Epithelial cell of prostate (primary cell): Measurements from ENCODE around the gene UPF2.
A peak's percentile ranks its signal among the peaks of the same experiment; 100 is the strongest.

Source experiments
- DNase-seq: peaks from one replicate; pipeline ENCODE4 v3.0.0-alpha.2; 2011; ENCODE audit warnings: low read depth, low spot score
- H3K27ac ChIP-seq: fragments of 450-650 bp; 2 replicates; pipeline ENCODE4 v1.5.1; 2017; ENCODE audit warnings: mild to moderate bottlenecking

UPF2 gene

DNA sequence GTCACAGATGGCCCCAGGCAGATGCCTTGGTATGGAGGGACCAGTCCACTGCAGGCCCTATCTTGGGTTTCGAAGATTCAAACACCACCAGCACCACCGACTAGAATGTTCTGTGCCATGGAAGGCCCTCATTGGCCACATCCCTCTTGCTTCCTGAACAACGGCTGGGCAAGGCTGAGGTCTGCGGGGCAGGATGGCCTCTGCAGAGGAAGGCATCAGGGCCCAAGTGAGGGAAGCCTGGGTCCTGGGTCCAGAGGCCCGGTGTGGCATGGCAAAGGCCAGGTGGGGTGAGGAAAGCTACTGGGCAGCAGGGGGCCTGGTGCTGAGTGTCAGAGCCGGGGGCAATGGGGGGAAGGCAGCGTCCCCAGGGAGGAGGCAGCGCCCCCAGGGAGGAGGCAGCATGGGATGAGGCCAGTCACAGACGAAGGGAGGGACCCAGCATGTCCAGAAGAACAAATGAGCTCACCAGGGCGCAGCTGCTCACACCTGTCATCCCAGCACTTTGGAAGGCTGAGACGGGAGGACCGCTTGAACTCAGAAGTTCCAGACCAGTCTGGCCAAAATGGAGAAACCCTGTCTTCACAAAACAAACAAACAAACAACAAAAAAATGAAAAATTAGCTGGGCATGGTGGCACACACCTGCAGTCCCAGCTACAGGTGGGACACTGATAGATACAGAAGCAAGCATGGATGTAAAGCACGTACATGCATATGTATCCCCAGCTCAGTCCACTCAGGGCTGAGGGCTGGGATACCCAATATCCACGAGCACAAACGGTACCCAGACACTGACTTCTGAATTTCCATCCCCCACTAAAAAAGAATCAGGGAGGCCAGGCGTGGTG lies 155.0 kb downstream of the UPF2 start:
- no peak for DNase-seq
- peak overlapping the region; percentile 100 for H3K27ac ChIP-seq

- peak; percentile 24 for DNase-seq
These were observed 155.8 kb downstream of the UPF2 start for GRCh38 chr10:11886851-11887250.

DNA sequence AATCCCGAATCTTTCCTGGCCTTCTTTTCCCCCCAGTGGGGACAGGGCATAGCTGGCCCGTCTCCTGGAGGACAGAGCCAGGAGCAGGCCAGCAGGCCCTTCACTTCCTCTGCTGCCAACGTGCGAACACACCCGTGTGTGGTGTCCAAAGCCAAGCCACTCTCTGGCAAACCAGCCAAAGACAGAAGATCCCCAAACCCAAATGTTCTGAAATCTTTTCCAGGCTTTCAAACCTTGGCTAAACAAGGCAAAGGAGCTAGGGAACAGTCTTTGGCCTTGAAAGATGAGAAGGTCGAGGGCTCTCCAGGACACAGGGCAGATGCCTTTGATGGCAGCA lies 156.5 kb downstream of the UPF2 start:
- peak overlapping the region; percentile 100 for H3K27ac ChIP-seq
- DNase-seq, result no peak

More at GRCh38 chr10:11886851-11887250, 155.8 kb downstream of the UPF2 start:
- peak overlapping the region; percentile 100 for H3K27ac ChIP-seq

GRCh38 chr10:11885437-11886137 lies 157.0 kb downstream of the UPF2 start:
- peak overlapping the region; percentile 100 for H3K27ac ChIP-seq
- DNase-seq, result no peak

GRCh38 chr10:11884706-11885423 lies 157.7 kb downstream of the UPF2 start:
- peak; percentile 49 for DNase-seq

DNA sequence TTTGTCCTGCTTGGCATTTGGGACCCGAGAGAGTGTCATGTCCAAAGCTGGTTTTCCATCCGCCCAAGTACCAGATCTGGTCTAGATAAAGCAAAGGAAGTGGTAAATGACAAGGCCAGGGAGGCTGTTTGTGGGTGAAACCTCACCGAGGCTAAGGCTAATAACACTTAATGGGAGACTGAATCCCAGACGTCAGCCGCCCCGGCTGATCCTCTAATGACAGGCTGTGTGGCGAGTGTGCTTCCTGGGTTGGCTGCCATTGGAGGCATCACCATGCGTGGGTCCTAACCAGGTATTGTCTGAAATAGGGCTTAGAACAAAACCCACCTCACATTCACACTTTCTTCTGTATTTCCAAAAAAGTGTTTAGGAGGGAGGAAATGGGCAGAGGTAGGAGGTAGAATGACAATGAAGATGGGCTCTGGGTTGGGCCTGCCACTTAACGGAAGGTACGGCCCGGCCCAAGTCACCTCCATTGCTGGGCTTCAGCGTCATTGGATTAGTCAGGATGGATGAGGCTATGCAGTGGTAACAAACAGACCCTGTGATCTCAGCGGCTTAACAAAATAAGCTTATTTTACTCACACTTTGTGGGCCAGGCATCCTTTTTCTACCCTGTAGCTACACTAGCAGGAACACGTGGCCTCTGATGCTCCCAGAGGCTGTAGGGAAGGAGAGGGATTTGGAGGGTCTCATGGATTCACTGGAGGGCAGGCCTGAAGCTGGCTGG lies 159.8 kb downstream of the UPF2 start:
- peak overlapping the region; percentile 100 for H3K27ac ChIP-seq
- no peak for DNase-seq

More at GRCh38 chr10:11884706-11885423, 157.7 kb downstream of the UPF2 start:
- peak overlapping the region; percentile 100 for H3K27ac ChIP-seq

DNA sequence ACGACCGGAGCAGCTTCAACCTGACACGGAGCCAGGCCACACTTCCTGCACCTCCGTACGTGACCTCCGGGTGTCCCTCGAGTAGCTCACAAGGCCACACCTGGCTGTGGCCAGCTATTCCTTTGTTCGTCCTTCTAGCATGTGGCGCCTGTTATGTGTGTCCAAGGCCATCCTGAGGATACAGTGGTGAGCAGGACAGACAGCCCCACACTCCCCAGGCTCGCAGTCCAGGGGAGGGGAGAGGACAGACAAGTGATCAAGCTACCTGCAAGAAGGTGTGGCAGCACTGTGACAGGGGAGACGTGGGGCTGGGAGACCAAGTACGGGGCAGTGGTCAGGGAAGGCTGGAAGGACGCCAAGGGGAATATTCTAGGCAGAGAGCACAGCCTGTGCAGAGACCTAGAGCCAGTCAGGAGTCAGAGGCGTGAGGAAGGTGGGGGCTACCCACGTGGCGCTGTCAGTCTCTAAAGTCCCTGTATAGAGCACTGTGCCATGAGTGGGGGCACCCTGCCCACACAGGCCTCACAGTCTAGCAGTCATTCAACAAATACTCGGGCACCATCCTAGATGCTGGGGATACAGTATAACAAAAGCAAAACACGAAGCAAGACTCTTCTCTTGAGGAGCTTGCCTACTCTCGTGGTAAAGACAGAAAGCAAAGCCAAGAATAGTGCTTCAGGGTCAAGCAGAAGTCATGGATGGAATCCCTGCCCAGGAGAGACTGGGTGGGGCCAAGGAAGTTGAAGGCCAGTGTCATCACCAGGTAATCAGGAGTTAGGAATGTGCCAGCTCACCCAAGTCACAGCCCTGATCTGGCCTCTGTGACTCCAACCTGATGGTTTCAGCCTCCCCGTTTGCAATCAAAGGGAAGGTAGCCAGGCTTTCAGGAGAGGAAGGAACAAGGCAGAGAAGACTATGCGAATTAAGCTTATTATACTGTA lies 160.9 kb downstream of the UPF2 start:
- peak overlapping the region; percentile 100 for H3K27ac ChIP-seq
- DNase-seq, result peak; percentile 85

GRCh38 chr10:11881030-11881476 lies 161.6 kb downstream of the UPF2 start:
- no peak for DNase-seq
- peak overlapping the region; percentile 100 for H3K27ac ChIP-seq

- DNase-seq, result no peak
- H3K27ac ChIP-seq, result peak overlapping the region; percentile 100
These were observed 162.2 kb downstream of the UPF2 start for GRCh38 chr10:11880151-11881029.

- no peak overlapping the region for H3K27ac ChIP-seq
- DNase-seq, result no peak
These were observed 163.1 kb downstream of the UPF2 start for GRCh38 chr10:11879387-11880094.

DNA sequence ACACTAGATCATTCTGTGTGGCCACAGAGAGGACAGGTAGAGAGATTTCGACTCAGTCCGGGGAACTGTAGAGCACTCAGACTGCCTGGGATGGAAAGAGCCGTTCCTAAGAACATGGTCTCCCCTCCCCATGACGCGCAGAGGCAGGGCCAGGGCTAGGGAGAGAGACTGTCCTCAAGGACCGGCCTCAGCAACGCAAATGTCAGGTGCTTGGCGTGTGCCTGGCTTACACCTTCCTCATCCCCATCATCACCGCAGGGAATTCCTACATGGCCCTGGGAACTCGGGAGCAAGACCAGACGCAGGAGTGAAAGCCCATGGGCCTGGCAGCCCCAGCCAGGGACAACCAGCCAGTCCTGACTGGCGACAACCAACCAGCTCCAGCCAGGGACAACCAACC lies 163.8 kb downstream of the UPF2 start:
- no peak for DNase-seq
- H3K27ac ChIP-seq, result peak overlapping the region; percentile 19

DNA sequence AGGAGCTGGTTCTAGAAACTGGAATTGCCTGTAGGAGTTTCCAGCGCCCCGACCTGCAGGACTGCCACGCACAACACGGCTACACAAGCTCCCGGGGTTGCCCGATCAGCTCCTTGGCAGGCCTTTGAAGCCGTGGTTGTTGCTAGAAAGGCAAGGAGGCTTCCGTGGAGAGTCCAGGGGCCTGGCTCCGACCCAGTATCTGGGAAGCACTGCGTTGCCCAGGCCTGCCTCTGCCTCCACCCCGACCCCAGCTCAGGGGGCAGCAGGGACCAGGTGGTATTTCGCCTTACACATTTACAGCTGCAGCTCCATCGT lies 165.1 kb downstream of the UPF2 start:
- H3K27ac ChIP-seq, result no peak overlapping the region
- DNase-seq, result no peak

DNA sequence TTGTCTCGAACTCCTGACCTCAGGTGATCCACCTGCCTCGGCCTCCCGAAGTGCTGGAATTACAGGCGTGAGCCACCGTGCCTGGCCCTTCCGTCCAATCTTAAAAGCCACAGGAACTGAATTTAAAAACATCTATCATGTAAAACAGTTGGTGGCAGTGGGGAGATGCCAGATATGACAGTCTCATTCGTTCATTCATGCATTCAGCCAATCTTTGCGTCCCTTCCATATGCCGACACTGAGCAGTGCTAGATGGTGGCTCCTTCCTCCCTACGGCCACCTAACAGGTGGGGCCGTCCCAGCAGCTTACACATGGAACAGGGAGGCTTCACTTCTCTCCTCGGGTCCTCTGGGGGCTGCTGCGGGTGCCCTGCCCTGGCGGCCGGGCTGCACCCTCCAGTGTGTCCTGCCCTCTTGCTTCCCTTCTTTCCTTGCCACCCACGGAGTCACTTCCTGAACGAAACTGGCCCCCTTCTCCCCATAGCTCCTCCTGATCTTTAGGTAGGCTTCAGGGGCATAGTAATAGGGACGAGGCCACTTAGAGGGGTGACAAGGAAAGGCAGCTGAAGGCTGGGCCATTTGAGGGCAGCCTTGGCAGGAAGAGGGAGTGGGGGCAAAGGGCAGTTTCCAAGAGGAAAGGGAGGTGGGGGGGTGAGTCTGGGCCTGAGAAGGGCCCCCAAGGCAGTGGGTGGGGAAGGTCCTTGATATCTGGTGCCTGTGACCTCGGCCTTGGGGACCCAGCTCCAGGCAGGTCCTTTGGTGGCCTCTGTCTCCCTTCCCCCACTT lies 165.6 kb downstream of the UPF2 start:
- DNase-seq, result no peak
- H3K27ac ChIP-seq, result peak overlapping the region; percentile 97

DNA sequence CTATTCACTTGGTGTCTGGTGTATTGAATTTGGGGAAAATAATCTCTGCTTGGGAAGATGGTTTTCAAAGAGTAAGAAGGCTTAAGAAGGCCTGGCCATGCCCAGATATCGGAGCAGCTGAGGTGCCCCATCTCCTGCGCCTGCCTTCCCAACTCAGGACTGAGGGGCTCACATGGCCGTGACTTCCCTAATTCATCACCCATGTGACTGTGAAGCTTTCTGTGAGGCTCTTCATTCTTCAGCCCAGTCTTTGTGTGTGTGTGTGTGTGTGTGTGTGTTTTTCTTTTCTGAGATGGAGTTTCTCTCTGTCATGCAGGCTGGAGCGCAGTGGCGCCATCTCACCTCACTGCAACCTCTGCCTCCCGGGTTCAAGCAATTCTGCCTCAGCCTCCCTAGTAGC lies 166.3 kb downstream of the UPF2 start:
- no peak for DNase-seq
- peak overlapping the region; percentile 97 for H3K27ac ChIP-seq

GRCh38 chr10:11875494-11876281 lies 166.9 kb downstream of the UPF2 start:
- peak; percentile 89 for DNase-seq
- H3K27ac ChIP-seq, result peak overlapping the region; percentile 97
